Lung (tissue), 12 donors: ENCODE results near the gene IRAG1. TPM values are rescaled to one million over a fixed set of nuclear protein-coding genes. Genes with fewer than 3 reads are reported as not detected.
A peak's percentile ranks its signal among the peaks of the same experiment; 100 is the strongest.

Experiments
- ATAC-seq: fragments of 200-7000 bp; cut with Tn5 transposase; one replicate; pipeline ENCODE4 v1.9.1; 2020; ENCODE audit warnings: moderate number of reproducible peaks; ENCODE audit not compliant: insufficient read depth, low FRiP score
- DNase-seq, 3 donors: peaks; one replicate each; pipeline ENCODE4 v3.0.0-alpha.2; 2013 to 2017
- H3K27ac ChIP-seq, 2 donors: one replicate each; pipeline ENCODE4 v1.5.1; 2013; ENCODE audit warnings: mild to moderate bottlenecking in 2 of 2, moderate library complexity in 2 of 2, control low read depth in 1 of 2, inconsistent platforms in 1 of 2, low read depth in 1 of 2, low read length in 1 of 2
- H3K27me3 ChIP-seq, 3 donors: one replicate each; pipeline ENCODE4 v1.5.1; 2013; ENCODE audit warnings: low read length in 2 of 3; ENCODE audit not compliant: control insufficient read depth in 3 of 3, insufficient read depth in 3 of 3
- H3K36me3 ChIP-seq, 4 donors: one replicate each; pipeline ENCODE4 v1.5.1; 2013; ENCODE audit warnings: low read length in 4 of 4, mild to moderate bottlenecking in 1 of 4, moderate library complexity in 1 of 4; ENCODE audit not compliant: control insufficient read depth in 4 of 4, insufficient read depth in 4 of 4
- H3K4me1 ChIP-seq, 5 donors: one replicate each; pipeline ENCODE4 v1.5.1; 2013; ENCODE audit warnings: low read length in 5 of 5, mild to moderate bottlenecking in 2 of 5, moderate library complexity in 1 of 5; ENCODE audit not compliant: control insufficient read depth in 5 of 5, insufficient read depth in 5 of 5
- H3K4me3 ChIP-seq: one replicate; pipeline ENCODE4 v1.5.1; 2013; ENCODE audit warnings: mild to moderate bottlenecking, control low read depth, moderate library complexity
- H3K9ac ChIP-seq, 2 donors: one replicate each; pipeline ENCODE4 v1.5.1; 2013; ENCODE audit warnings: low read length in 2 of 2, control low read depth in 1 of 2; ENCODE audit not compliant: insufficient read depth in 1 of 2
- H3K9me3 ChIP-seq, 4 donors: one replicate each; pipeline ENCODE4 v1.5.1; 2013; ENCODE audit warnings: low read length in 3 of 4, mild to moderate bottlenecking in 1 of 4, moderate library complexity in 1 of 4; ENCODE audit not compliant: control insufficient read depth in 4 of 4, insufficient read depth in 3 of 4
- WGBS, 2 donors: extraction: QIAGEN DNeasy Blood & Tissue Kit; methylation state at CpG; one replicate each; pipeline ENCODE4 v1.1.7; 2013; 5-methylcytosine and 5-hydroxymethylcytosine counted together
- polyA plus RNA-seq, 2 donors: library from polyadenylated mRNA; stranded (reverse); fragments of 200-250 nt; gene quantifications; one replicate each; pipeline ENCODE4 v1.2.1, GENCODE V29; 2013
- total RNA-seq, 2 donors: library from RNA; depleted of rRNA in 1 of 2; stranded (reverse); fragments of >200 nt in 1 of 2; gene quantifications; one replicate each; pipeline ENCODE4 v1.2.1, GENCODE V29; 2014 to 2021
- TF ChIP-seq, protein P1 (sequence below): IDR thresholded peaks from 2 replicates; pipeline ENCODE4 v1.5.1; 2012; ENCODE audit warnings: mild to moderate bottlenecking; ENCODE audit errors: control extremely low read depth, extremely low read depth
- donor health status: control.
- donor health status: control.
- donor health status: Bipolar disorder and iron deficiency.
- donor health status: healthy.
- donor health status: DM: yes; HTN: yes; CAD: no.

Gene IRAG1
- total and polyA plus RNA-seq, 4 donors: 2.8 to 17.0 (median 13.3) TPM

DNA sequence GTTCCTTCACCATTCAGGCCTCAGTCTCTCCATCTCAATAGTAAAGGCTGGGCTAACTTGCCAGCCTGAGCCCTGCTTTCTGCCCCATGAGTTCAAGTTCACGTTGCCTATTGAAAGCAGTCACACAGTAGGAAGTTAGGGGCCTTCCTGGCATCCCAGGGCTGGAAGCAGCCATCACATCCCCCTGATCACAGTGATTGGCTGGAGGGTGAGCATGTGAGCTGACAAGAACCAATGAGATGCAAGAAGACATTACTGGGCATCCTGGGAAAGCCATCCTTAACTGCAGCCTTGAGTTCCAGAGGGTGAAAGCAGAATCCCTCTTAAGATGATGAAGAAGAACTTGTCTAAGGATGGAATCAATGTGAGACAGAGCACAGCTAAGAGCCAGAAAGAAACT lies 29.1 kb downstream of the IRAG1 start:
- TF ChIP-seq, protein P1, sequence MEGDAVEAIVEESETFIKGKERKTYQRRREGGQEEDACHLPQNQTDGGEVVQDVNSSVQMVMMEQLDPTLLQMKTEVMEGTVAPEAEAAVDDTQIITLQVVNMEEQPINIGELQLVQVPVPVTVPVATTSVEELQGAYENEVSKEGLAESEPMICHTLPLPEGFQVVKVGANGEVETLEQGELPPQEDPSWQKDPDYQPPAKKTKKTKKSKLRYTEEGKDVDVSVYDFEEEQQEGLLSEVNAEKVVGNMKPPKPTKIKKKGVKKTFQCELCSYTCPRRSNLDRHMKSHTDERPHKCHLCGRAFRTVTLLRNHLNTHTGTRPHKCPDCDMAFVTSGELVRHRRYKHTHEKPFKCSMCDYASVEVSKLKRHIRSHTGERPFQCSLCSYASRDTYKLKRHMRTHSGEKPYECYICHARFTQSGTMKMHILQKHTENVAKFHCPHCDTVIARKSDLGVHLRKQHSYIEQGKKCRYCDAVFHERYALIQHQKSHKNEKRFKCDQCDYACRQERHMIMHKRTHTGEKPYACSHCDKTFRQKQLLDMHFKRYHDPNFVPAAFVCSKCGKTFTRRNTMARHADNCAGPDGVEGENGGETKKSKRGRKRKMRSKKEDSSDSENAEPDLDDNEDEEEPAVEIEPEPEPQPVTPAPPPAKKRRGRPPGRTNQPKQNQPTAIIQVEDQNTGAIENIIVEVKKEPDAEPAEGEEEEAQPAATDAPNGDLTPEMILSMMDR: no peak
- Histone ChIP-seq H3K4me3 (no peak overlapping the region), H3K27ac (peak overlapping the region in 1 of 2 donors; percentile 20), H3K9ac (no peak overlapping the region), H3K27me3 (no peaks in the 10 kb centered on the region), H3K4me1 (peaks cover 0 to 16% (median 5%) of the 10 kb centered on the region in 5 donors), H3K9me3 (no peaks in the 10 kb centered on the region), H3K36me3 (no peaks in the 10 kb centered on the region)
- DNase-seq: no peak
- no peak for ATAC-seq
- 89 to 100% methylated on average over 1 of the region's 1 CpG for WGBS, 2 donors

DNA sequence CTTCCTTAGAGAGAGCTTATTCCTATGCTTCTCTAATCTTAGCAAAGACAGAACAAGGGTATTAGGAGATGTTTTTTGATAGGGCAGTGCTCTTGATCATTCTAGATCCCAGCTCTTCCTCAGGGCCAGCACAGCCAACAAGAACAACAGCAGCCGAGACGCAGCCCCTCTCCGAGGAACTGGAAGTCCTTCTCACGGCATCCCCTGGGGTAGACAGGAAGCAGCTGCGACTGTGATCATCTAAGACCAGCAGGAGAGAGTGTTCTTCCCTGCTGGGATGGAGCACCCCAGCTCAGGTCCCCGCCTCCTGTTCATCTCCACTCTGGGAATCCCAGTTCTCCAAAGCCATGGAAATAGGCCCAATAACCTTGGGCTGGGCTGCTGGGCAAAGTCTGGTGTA lies 29.6 kb downstream of the IRAG1 start:
- Histone ChIP-seq H3K9ac (no peak overlapping the region), H3K9me3 (no peaks in the 10 kb centered on the region), H3K4me3 (no peak overlapping the region), H3K27ac (peak overlapping the region in 1 of 2 donors; percentile 20), H3K4me1 (peaks cover 0 to 18% (median 4%) of the 10 kb centered on the region in 5 donors), H3K27me3 (no peaks in the 10 kb centered on the region), H3K36me3 (no peaks in the 10 kb centered on the region)
- WGBS, 2 donors: 42 to 46% methylated on average over 6 of the region's 6 CpGs
- ATAC-seq (no peak), DNase-seq (no peak)
- TF ChIP-seq, protein P1: no peak

DNA sequence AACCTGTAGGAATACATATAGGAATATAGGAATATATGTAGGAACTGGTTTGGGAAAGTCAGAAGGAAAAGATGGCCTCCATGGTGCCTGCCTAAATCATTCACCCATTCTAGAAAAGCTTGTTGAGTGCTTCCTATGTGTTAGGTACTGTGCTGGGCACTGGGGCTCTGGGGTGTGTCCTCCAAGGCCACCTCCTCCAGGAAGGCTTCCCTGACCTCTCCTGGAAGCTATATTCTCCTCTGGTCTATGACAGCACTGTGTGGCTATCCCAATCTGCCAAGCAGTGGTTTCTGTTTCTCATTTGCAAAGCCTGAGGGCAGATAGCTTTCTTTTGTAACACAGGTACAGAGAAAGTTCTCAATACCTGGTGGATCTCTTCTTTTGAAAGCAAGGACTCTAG lies 30.2 kb downstream of the IRAG1 start:
- no peak overlapping the region for H3K9ac ChIP-seq
- H3K4me3 ChIP-seq: no peak overlapping the region
- TF ChIP-seq, protein P1: no peak
- peaks cover 0 to 23% (median 4%) of the 10 kb centered on the region in 5 donors for H3K4me1 ChIP-seq
- ATAC-seq: no peak
- H3K27ac ChIP-seq: no peak overlapping the region
- H3K9me3 ChIP-seq: no peaks in the 10 kb centered on the region
- H3K36me3 ChIP-seq: no peaks in the 10 kb centered on the region
- DNase-seq: no peak
- no peaks in the 10 kb centered on the region for H3K27me3 ChIP-seq

DNA sequence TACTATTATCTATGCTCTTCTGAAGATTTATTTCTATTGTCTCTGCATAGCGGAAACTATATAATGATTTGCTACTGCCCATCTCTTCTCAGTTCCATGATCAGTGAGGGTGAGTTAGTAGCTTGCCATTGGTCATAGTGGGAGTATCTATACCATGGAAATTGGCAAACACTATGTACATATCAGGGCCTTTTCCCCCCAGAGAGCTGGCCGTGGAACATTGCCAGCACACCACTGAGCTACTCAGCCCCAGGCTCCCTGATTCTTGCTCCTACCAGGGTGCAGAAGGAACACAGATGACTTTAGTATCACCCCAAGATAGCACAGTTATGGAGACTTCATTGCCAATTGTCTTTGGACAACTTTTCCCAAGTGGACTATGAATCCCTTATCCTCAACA lies 33.2 kb downstream of the IRAG1 start:
- H3K36me3 ChIP-seq: no peaks in the 10 kb centered on the region
- DNase-seq (no peak), ATAC-seq (no peak)
- H3K9ac ChIP-seq: no peak overlapping the region
- 85 to 95% methylated on average over 2 of the region's 2 CpGs for WGBS, 2 donors
- no peak overlapping the region for H3K4me3 ChIP-seq
- no peaks in the 10 kb centered on the region for H3K27me3 ChIP-seq
- peak overlapping the region in 1 of 2 donors; percentile 75 for H3K27ac ChIP-seq
- TF ChIP-seq, protein P1: no peak
- peaks cover 0 to 36% (median 4%) of the 10 kb centered on the region in 5 donors for H3K4me1 ChIP-seq
- no peaks in the 10 kb centered on the region for H3K9me3 ChIP-seq
